IMR-90 (cell line): ENCODE results near the gene PINLYP. TPM values are rescaled to one million over a fixed set of nuclear protein-coding genes. Genes with fewer than 3 reads are reported as not detected.
"Not testable (repeated sequence)": the region's sequence is repeated elsewhere in the genome, so short reads cannot be mapped to it uniquely, and the experiment has no call there.

Source experiments
- ATAC-seq: fragments of 200-7000 bp; cut with Tn5 transposase; 2 replicates; pipeline ENCODE4 v1.9.1; 2020; ENCODE audit warnings: low read depth, mild to moderate bottlenecking, moderate library complexity
- BruUV-seq: library from RNA; stranded (reverse); fragments of 400-500 nt; replicated peaks from 2 replicates; lab custom pipeline; 2021; lab: Mats Ljungman, UMichigan
- CTCF ChIA-PET: fragments of 300-600 bp; formaldehyde crosslinking; extraction: SDS; loops from one replicate; lab custom pipeline; 2021; ENCODE audit warnings: antibody characterized with exemption; lab: Yijun Ruan, JAX
- POLR2A ChIA-PET: fragments of 300-600 bp; sonication (Branson Sonifier 250); formaldehyde crosslinking; loops from one replicate; lab custom pipeline; 2022; ENCODE audit warnings: antibody characterized with exemption; ENCODE audit not compliant: unreplicated experiment; lab: Charles Lee
- DNase-seq: peaks from one replicate; pipeline ENCODE4 v3.0.0; 2013
- H2AFZ ChIP-seq: replicated peaks from 2 replicates; pipeline ENCODE3; 2013; ENCODE audit warnings: low read length, mild to moderate bottlenecking; ENCODE audit not compliant: poor library complexity
- H2AK5ac ChIP-seq: 2 replicates; pipeline ENCODE4 v1.6.1; 2013; ENCODE audit warnings: low read depth, low read length, inconsistent platforms
- H2AK9ac ChIP-seq: replicated peaks from 2 replicates; pipeline ENCODE3; 2013; ENCODE audit warnings: mild to moderate bottlenecking, low read depth, low read length, moderate library complexity; ENCODE audit not compliant: poor library complexity
- H2BK120ac ChIP-seq: 2 replicates; pipeline ENCODE4 v1.6.1; 2013; ENCODE audit warnings: low read depth, low read length, inconsistent platforms
- H2BK15ac ChIP-seq: 3 replicates; pipeline ENCODE4 v1.6.1; 2013; ENCODE audit warnings: low read depth, low read length, inconsistent platforms
- H2BK20ac ChIP-seq: 2 replicates; pipeline ENCODE4 v1.6.1; 2013; ENCODE audit warnings: low read depth, mild to moderate bottlenecking, inconsistent platforms, low read length, moderate library complexity
- H2BK5ac ChIP-seq: 2 replicates; pipeline ENCODE4 v1.6.1; 2013; ENCODE audit warnings: mild to moderate bottlenecking, low read depth, low read length, inconsistent platforms; ENCODE audit not compliant: poor library complexity, severe bottlenecking
- H3K14ac ChIP-seq: replicated peaks from 2 replicates; pipeline ENCODE4 v1.6.1; 2013; ENCODE audit warnings: low read depth, low read length, inconsistent platforms
- H3K18ac ChIP-seq: 2 replicates; pipeline ENCODE4 v1.6.1; 2013; ENCODE audit warnings: low read depth, low read length, control low read depth
- H3K23ac ChIP-seq: 2 replicates; pipeline ENCODE4 v1.6.1; 2013; ENCODE audit warnings: low read depth, low read length, inconsistent platforms
- H3K27ac ChIP-seq: 2 replicates; pipeline ENCODE4 v1.5.1; 2013; ENCODE audit warnings: mild to moderate bottlenecking, control low read depth, low read length; ENCODE audit not compliant: insufficient read depth
- H3K27me3 ChIP-seq: 2 replicates; pipeline ENCODE4 v1.6.1; 2013; ENCODE audit warnings: low read length; ENCODE audit not compliant: control insufficient read depth, insufficient read depth
- H3K36me3 ChIP-seq: 2 replicates; pipeline ENCODE4 v1.6.1; 2013; ENCODE audit warnings: low read length, mixed read lengths; ENCODE audit not compliant: control insufficient read depth, insufficient read depth
- H3K4ac ChIP-seq: 2 replicates; pipeline ENCODE4 v1.6.1; 2013; ENCODE audit warnings: low read depth, low read length, inconsistent platforms
- H3K4me1 ChIP-seq: 2 replicates; pipeline ENCODE4 v1.6.1; 2013; ENCODE audit warnings: low read length, mixed read lengths; ENCODE audit not compliant: control insufficient read depth, insufficient read depth
- H3K4me2 ChIP-seq: 2 replicates; pipeline ENCODE4 v1.6.1; 2013; ENCODE audit warnings: low read depth, mild to moderate bottlenecking, control low read depth, low read length, moderate library complexity
- H3K4me3 ChIP-seq: 2 replicates; pipeline ENCODE4 v1.5.1; 2013; ENCODE audit warnings: low read depth, mild to moderate bottlenecking, control low read depth, low read length, moderate library complexity; ENCODE audit not compliant: insufficient read depth
- H3K56ac ChIP-seq: 2 replicates; pipeline ENCODE4 v1.6.1; 2013; ENCODE audit warnings: low read length, inconsistent platforms; ENCODE audit not compliant: insufficient read depth; ENCODE audit errors: extremely low read depth
- H3K79me1 ChIP-seq, 2 experiments: 2 replicates each; pipeline ENCODE4 v1.6.1; 2013; ENCODE audit warnings: low read length in 2 of 2, inconsistent platforms in 1 of 2, low read depth in 1 of 2
- H3K9ac ChIP-seq: 2 replicates; pipeline ENCODE4 v1.6.1; 2013; ENCODE audit warnings: low read depth, low read length, control low read depth
- H3K9me1 ChIP-seq: 2 replicates; pipeline ENCODE4 v1.6.1; 2013; ENCODE audit warnings: low read length, inconsistent platforms; ENCODE audit not compliant: insufficient read depth
- H3K9me3 ChIP-seq: 2 replicates; pipeline ENCODE4 v1.6.1; 2013; ENCODE audit warnings: low read length; ENCODE audit not compliant: control insufficient read depth, insufficient read depth
- H4K20me1 ChIP-seq: 2 replicates; pipeline ENCODE4 v1.6.1; 2013; ENCODE audit warnings: low read length, inconsistent platforms; ENCODE audit not compliant: insufficient read depth
- H4K5ac ChIP-seq: 2 replicates; pipeline ENCODE4 v1.6.1; 2013; ENCODE audit warnings: mild to moderate bottlenecking, low read depth, low read length, control low read depth
- H4K8ac ChIP-seq, 2 experiments: 2 replicates each; pipeline ENCODE4 v1.6.1; 2013; ENCODE audit warnings: low read depth in 2 of 2, low read length in 2 of 2, control low read depth in 1 of 2, inconsistent platforms in 1 of 2
- H4K91ac ChIP-seq: 2 replicates; pipeline ENCODE4 v1.6.1; 2013; ENCODE audit warnings: low read depth, low read length, inconsistent platforms; ENCODE audit not compliant: insufficient read depth
- WGBS, 2 experiments: methylation state at CpG; one replicate each; pipeline versions ENCODE4 v1.1.5 to v1.1.7; 2013; ENCODE audit warnings: missing lambda C conversion rate in 2 of 2; ENCODE audit not compliant: insufficient read length in 1 of 2; ENCODE audit errors: extremely low coverage in 2 of 2; 5-methylcytosine and 5-hydroxymethylcytosine counted together
- dilution Hi-C: fragments of 300-500 bp; cut with HindIII; formaldehyde crosslinking; loops from one replicate; pipeline ENCODE4 v1.14.3; 2018; ENCODE audit warnings: low sequenced_read_pairs; ENCODE audit not compliant: unreplicated experiment
- in situ Hi-C: fragments of 300-500 bp; cut with MboI; formaldehyde crosslinking; loops from 3 replicates; pipeline ENCODE4 v1.14.3; 2019; ENCODE audit warnings: low sequenced_read_pairs, inconsistent platforms, mixed read lengths
- intact Hi-C: fragments of 100-400 bp; cut with micrococcal nuclease; formaldehyde crosslinking; loops from 2 replicates; pipeline ENCODE4 v1.10.0; 2022
- polyA plus RNA-seq, 3 experiments: library from polyadenylated mRNA; depleted of rRNA; stranded (reverse); fragments of >200 nt; gene quantifications; 2 replicates each; pipeline ENCODE4 v1.2.3, GENCODE V29; 2012; ENCODE audit warnings: low replicate concordance in 1 of 3
- total RNA-seq: library from RNA; depleted of rRNA; stranded (reverse); fragments of >200 nt; gene quantifications from 2 replicates; pipeline ENCODE4 v1.2.3, GENCODE V29; 2012

PINLYP gene
- total and polyA plus RNA-seq, 2 of the 4 experiments (the other 2 are of a cell fraction) = 0.54 to 1.4 TPM

DNA sequence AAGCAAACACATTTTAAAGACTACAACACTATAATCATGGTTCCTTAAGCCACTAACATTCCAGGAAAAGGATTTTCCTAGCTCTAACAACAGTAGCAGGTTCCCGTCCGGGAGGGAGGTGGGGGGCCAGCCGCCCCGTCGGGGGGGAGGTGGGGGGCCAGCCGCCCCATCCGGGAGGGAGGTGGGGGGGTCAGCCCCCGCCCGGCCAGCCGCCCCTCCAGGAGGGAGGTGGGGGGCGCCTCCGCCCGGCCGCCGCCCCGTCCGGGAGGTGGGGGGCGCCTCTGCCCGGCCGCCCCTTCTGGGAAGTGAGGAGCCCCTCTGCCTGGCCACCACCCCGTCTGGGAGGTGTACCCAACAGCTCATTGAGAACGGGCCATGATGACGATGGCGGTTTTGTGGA lies 27.7 kb upstream of the PINLYP start:
- DNase-seq, H2AFZ ChIP-seq, H3K9me1 ChIP-seq, H4K91ac ChIP-seq, H2BK120ac ChIP-seq, H3K79me1 ChIP-seq, dilution Hi-C loops, H3K14ac ChIP-seq, H4K8ac ChIP-seq, H3K4ac ChIP-seq, H4K5ac ChIP-seq, ATAC-seq, H3K4me1 ChIP-seq, H3K9me3 ChIP-seq, H2AK5ac ChIP-seq, H4K20me1 ChIP-seq, H2BK5ac ChIP-seq, H3K23ac ChIP-seq, intact Hi-C loops, H3K9ac ChIP-seq, CTCF ChIA-PET, H3K18ac ChIP-seq, POLR2A ChIA-PET, H3K27me3 ChIP-seq, H2AK9ac ChIP-seq, H2BK20ac ChIP-seq, in situ Hi-C loops, H3K4me2 ChIP-seq, H2BK15ac ChIP-seq, H3K27ac ChIP-seq, H3K56ac ChIP-seq, BruUV-seq, H3K4me3 ChIP-seq: not testable (repeated sequence)
- H3K36me3 ChIP-seq = peaks cover 42% of the 10 kb centered on the region
- no CpG with 5 or more reads among the region's 24 CpGs for WGBS, 2 experiments
